ENCODE measurements around the gene GTF3C1. TPM values are rescaled to one million over a fixed set of nuclear protein-coding genes. Genes with fewer than 3 reads are reported as not detected.
A peak's percentile ranks its signal among the peaks of the same experiment; 100 is the strongest.

Gene GTF3C1
- total RNA-seq, 6 experiments from 2014 or later, result 66.6 to 86.1 (median 80.3) TPM

DNA sequence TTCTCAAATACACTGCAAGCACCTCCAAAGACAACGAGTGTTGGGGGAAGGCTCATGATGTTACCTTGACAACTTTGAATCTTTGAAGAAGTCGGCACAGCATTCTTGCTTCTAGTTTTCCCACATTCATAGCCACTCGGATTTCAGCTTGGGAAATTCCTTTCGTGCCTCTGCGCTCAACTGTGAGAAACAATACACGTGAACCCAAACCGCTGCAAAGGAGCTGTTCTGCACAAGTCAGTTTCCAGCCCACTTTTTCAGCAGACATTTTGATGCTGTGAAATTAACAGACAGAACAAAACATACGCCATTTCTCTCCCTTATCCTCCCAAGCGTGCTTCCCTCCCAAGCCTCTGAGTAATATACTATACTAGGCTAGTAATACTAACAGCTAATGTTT lies 41.2 kb downstream of the GTF3C1 start:
- no peaks in the 10 kb centered on the region for H3K27me3 Mint-ChIP-seq (ENCODE audit: insufficient read depth)
- TF ChIP-seq, protein P1, sequence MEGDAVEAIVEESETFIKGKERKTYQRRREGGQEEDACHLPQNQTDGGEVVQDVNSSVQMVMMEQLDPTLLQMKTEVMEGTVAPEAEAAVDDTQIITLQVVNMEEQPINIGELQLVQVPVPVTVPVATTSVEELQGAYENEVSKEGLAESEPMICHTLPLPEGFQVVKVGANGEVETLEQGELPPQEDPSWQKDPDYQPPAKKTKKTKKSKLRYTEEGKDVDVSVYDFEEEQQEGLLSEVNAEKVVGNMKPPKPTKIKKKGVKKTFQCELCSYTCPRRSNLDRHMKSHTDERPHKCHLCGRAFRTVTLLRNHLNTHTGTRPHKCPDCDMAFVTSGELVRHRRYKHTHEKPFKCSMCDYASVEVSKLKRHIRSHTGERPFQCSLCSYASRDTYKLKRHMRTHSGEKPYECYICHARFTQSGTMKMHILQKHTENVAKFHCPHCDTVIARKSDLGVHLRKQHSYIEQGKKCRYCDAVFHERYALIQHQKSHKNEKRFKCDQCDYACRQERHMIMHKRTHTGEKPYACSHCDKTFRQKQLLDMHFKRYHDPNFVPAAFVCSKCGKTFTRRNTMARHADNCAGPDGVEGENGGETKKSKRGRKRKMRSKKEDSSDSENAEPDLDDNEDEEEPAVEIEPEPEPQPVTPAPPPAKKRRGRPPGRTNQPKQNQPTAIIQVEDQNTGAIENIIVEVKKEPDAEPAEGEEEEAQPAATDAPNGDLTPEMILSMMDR (IDR thresholded peaks at IDR 0.05), result no peak
- H3K27ac Mint-ChIP-seq, result no peak overlapping the region
- H3K9me3 Mint-ChIP-seq, result no peaks in the 10 kb centered on the region
- peaks cover 8% of the 10 kb centered on the region for H3K4me1 Mint-ChIP-seq (ENCODE audit: low read depth)
- no peak for DNase-seq
- H3K4me3 Mint-ChIP-seq, result no peak overlapping the region
- peaks cover 71% of the 10 kb centered on the region for H3K36me3 Mint-ChIP-seq (ENCODE audit: low read depth)

DNA sequence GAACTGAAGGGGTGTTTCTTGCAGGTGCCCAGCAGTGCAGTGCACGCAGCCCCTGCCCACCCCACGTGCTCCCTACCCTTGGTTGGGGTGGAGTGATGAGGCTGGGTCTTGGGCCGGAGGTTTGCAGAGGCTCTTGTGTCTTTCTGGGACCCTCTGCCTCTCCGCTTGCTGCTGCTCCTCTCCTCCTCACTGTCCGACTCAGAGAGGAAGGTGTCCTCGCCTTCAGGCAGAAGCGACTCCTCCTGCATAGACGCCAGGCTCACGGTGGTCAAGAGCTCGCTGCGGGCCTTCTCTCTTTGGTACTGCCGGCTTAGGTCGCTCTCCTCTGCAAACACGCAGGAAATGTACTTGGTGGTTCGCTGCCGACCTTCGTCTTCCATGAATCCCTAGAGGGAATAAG lies 42.9 kb downstream of the GTF3C1 start:
- Mint-ChIP-seq H3K27ac (no peak overlapping the region), H3K36me3 (ENCODE audit: low read depth) (peaks cover 67% of the 10 kb centered on the region), H3K27me3 (ENCODE audit: insufficient read depth) (no peaks in the 10 kb centered on the region), H3K4me3 (no peak overlapping the region), H3K4me1 (ENCODE audit: low read depth) (peaks cover 13% of the 10 kb centered on the region), H3K9me3 (no peaks in the 10 kb centered on the region)
- no peak for DNase-seq
- TF ChIP-seq, protein P1 (IDR thresholded peaks at IDR 0.05), result no peak

- Mint-ChIP-seq H3K4me3 (no peak overlapping the region), H3K27me3 (ENCODE audit: insufficient read depth) (no peaks in the 10 kb centered on the region), H3K9me3 (no peaks in the 10 kb centered on the region), H3K36me3 (ENCODE audit: low read depth) (peaks cover 69% of the 10 kb centered on the region), H3K27ac (no peak overlapping the region), H3K4me1 (ENCODE audit: low read depth) (peaks cover 13% of the 10 kb centered on the region)
- no peak for DNase-seq
- TF ChIP-seq, protein P1 (IDR thresholded peaks at IDR 0.05), result no peak
Observed at GRCh38 chr16:27505297-27506236, 44.1 kb downstream of the GTF3C1 start.

DNA sequence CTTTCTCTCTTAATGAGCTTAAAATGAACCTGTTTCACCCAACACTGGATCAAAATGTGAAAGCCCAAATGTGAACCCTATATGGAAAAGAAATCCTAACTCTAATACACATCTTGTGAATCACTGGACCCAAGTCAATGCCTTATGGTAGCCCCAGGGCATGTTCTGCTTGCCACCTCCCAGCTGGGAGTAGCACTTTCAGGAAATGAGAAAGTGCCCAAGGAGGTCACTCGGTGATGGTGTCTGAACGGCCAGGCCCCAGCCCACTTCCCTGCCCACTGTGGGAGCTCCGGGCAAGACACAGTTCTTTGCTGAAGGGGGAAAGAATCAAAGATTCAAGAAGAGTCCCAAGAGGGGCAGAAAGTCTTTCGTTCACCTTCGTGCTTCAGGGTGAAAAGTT lies 46.1 kb downstream of the GTF3C1 start:
- Mint-ChIP-seq H3K4me3 (no peak overlapping the region), H3K4me1 (ENCODE audit: low read depth) (peaks cover 13% of the 10 kb centered on the region), H3K36me3 (ENCODE audit: low read depth) (peaks cover 71% of the 10 kb centered on the region), H3K27me3 (ENCODE audit: insufficient read depth) (no peaks in the 10 kb centered on the region), H3K9me3 (no peaks in the 10 kb centered on the region), H3K27ac (peak overlapping the region; percentile 70)
- DNase-seq, result peak; percentile 63
- TF ChIP-seq, protein P1 (IDR thresholded peaks at IDR 0.05), result no peak

DNA sequence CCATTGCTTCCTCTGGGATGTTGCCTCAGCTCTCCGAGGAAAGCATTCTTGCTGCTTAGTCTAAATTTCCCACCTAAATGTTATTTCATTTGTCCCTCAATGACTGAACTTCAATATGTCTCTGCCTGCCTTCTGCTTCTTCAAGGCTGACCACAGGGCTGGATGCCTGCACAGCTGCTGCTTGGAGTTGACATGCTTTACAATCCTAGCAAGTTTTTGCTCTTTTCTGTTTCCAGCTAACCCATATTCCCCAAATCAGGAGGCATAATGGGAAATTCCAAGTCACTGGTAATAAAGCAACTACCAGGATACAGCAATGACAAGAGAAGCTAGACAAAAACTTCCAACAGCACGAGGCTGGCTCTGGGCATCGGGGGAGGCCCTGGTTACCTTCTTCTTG lies 48.9 kb downstream of the GTF3C1 start:
- no peak overlapping the region for H3K27ac Mint-ChIP-seq
- peaks cover 2% of the 10 kb centered on the region; the same call in 1 of the 2 replicates for H3K27me3 Mint-ChIP-seq (ENCODE audit: insufficient read depth)
- no peak overlapping the region for H3K4me3 Mint-ChIP-seq
- H3K9me3 Mint-ChIP-seq, result no peaks in the 10 kb centered on the region
- H3K4me1 Mint-ChIP-seq (ENCODE audit: low read depth), result peaks cover 18% of the 10 kb centered on the region
- TF ChIP-seq, protein P1 (IDR thresholded peaks at IDR 0.05), result no peak
- H3K36me3 Mint-ChIP-seq (ENCODE audit: low read depth), result peaks cover 66% of the 10 kb centered on the region
- DNase-seq, result no peak
